Astrocyte (in vitro differentiated cells and primary cell): ENCODE data around the gene ADAMTS17.

ENCODE experiments used
- EZH2 ChIP-seq: IDR thresholded peaks from 2 replicates; pipeline ENCODE4 v1.6.1; 2012; ENCODE audit warnings: mild to moderate bottlenecking, low read length, inconsistent platforms; ENCODE audit not compliant: insufficient read depth
- TF ChIP-seq, protein P1 (sequence below): IDR thresholded peaks from 2 replicates; pipeline ENCODE4 v1.5.1; 2011; ENCODE audit warnings: low read depth, mild to moderate bottlenecking, inconsistent platforms, low read length, moderate library complexity; ENCODE audit not compliant: insufficient read depth

DNA sequence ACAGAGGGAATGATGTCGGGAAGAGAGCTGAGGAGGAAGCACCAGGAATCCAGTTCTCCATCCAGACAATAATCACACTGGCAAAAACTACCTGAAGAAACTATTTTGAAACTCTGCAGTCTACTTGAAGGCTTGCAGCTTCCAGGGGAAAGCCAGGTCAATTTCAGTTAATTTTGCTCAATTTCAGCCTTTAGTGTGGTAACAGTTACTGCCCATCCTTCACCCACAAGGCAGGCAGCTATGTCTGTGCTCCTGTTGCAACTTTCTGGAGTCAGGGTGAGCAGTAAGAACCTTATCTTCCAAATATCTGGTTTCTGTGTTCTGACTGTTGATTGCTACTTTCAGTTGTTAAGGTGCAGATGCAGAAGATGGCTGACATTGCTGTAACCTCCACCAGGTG lies 221.7 kb downstream of the ADAMTS17 start:
- TF ChIP-seq, protein P1, sequence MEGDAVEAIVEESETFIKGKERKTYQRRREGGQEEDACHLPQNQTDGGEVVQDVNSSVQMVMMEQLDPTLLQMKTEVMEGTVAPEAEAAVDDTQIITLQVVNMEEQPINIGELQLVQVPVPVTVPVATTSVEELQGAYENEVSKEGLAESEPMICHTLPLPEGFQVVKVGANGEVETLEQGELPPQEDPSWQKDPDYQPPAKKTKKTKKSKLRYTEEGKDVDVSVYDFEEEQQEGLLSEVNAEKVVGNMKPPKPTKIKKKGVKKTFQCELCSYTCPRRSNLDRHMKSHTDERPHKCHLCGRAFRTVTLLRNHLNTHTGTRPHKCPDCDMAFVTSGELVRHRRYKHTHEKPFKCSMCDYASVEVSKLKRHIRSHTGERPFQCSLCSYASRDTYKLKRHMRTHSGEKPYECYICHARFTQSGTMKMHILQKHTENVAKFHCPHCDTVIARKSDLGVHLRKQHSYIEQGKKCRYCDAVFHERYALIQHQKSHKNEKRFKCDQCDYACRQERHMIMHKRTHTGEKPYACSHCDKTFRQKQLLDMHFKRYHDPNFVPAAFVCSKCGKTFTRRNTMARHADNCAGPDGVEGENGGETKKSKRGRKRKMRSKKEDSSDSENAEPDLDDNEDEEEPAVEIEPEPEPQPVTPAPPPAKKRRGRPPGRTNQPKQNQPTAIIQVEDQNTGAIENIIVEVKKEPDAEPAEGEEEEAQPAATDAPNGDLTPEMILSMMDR = no peak
- no peak for TF ChIP-seq EZH2
